Measurements from ENCODE around the gene SLFN14.

- TF ChIP-seq ZNF565 (CRISPR knock-in tag; conservative IDR thresholded peaks at IDR 0.05; ENCODE audit: low read depth) (no peak), BACH2 (CRISPR knock-in tag; IDR thresholded peaks at IDR 0.05; ENCODE audit: borderline replicate concordance) (no peak), CSRNP3 (CRISPR knock-in tag; IDR thresholded peaks at IDR 0.05) (no peak), POU6F1 (CRISPR knock-in tag; IDR thresholded peaks at IDR 0.05; ENCODE audit: borderline replicate concordance, low read depth) (no peak), ESRRG (CRISPR knock-in tag; IDR thresholded peaks at IDR 0.05) (no peak), GLIS3 (CRISPR knock-in tag; IDR thresholded peaks at IDR 0.05) (no peak), PATZ1 (CRISPR knock-in tag; IDR thresholded peaks at IDR 0.05; ENCODE audit: borderline replicate concordance) (no peak), ARNTL (CRISPR knock-in tag; IDR thresholded peaks at IDR 0.05; ENCODE audit: borderline replicate concordance, low read depth) (no peak), ZNF70 (CRISPR knock-in tag; IDR thresholded peaks at IDR 0.05) (no peak), SNAI2 (CRISPR knock-in tag; IDR thresholded peaks at IDR 0.05) (no peak), CSDC2 (CRISPR knock-in tag; IDR thresholded peaks at IDR 0.05) (no peak), ISL1 (CRISPR knock-in tag; IDR thresholded peaks at IDR 0.05) (no peak)
Measured at GRCh38 chr17:35545150-35545549, 15.5 kb downstream of the SLFN14 start.
